Spleen (tissue), 11 donors: ENCODE measurements around the gene TSBP1. TPM values are rescaled to one million over a fixed set of nuclear protein-coding genes. Genes with fewer than 3 reads are reported as not detected.
"Not testable (repeated sequence)": the region's sequence is repeated elsewhere in the genome, so short reads cannot be mapped to it uniquely, and the experiment has no call there.

Source experiments
- DNase-seq: peaks from one replicate; pipeline ENCODE4 v3.0.0-alpha.2; 2020
- H3K27ac ChIP-seq, 8 donors: fragments of 200-600 bp; sonication (generic) in 7 of 8; 1 replicate in 4 of 8; 2 replicates in 4 of 8; pipeline versions ENCODE4 v1.5.0 to v1.8.0; 2016 to 2021; ENCODE audit warnings: inconsistent platforms in 4 of 8, mild to moderate bottlenecking in 4 of 8, moderate library complexity in 1 of 8
- H3K27me3 ChIP-seq, 7 donors: fragments of 200-600 bp; sonication (generic) in 6 of 7; replicated peaks in 1 of 7; 1 replicate in 4 of 7; 2 replicates in 3 of 7; pipeline versions ENCODE4 v1.5.0 to v1.8.0; 2016 to 2021; ENCODE audit warnings: inconsistent platforms in 3 of 7, mild to moderate bottlenecking in 1 of 7
- H3K36me3 ChIP-seq, 6 donors: fragments of 200-600 bp; sonication (generic) in 5 of 6; 1 replicate in 4 of 6; 2 replicates in 2 of 6; pipeline versions ENCODE4 v1.5.0 to v1.8.0; 2016 to 2021; ENCODE audit warnings: inconsistent platforms in 2 of 6
- H3K4me1 ChIP-seq, 6 donors: fragments of 200-600 bp; sonication (generic) in 5 of 6; 1 replicate in 3 of 6; 2 replicates in 3 of 6; pipeline versions ENCODE4 v1.5.0 to v1.8.0; 2016 to 2021; ENCODE audit warnings: inconsistent platforms in 3 of 6
- H3K4me3 ChIP-seq, 8 donors: fragments of 200-600 bp; sonication (generic) in 7 of 8; 1 replicate in 4 of 8; 2 replicates in 4 of 8; pipeline versions ENCODE4 v1.5.0 to v1.8.0; 2016 to 2021; ENCODE audit warnings: inconsistent platforms in 4 of 8, mild to moderate bottlenecking in 4 of 8, moderate library complexity in 2 of 8
- H3K9me3 ChIP-seq, 8 donors: fragments of 200-600 bp; sonication (generic) in 7 of 8; 1 replicate in 4 of 8; 2 replicates in 4 of 8; pipeline versions ENCODE4 v1.5.0 to v1.8.0; 2016 to 2021; ENCODE audit warnings: inconsistent platforms in 4 of 8
- POLR2A ChIP-seq, 3 donors: fragments of 450-650 bp; IDR thresholded peaks; one replicate each; pipeline ENCODE4 v1.5.1; 2017; ENCODE audit warnings: antibody characterized with exemption in 3 of 3, mild to moderate bottlenecking in 1 of 3
- POLR2AphosphoS5 ChIP-seq, 3 donors: sonication (generic); formaldehyde crosslinking; IDR thresholded peaks; one replicate each; pipeline ENCODE4 v1.5.1; 2017; ENCODE audit warnings: antibody characterized with exemption in 3 of 3
- WGBS, 5 donors: extraction: QIAGEN DNeasy Blood & Tissue Kit in 3 of 5; methylation state at CpG; one replicate each; pipeline versions ENCODE4 v1.1.5 to v1.1.7; 2013 to 2018; 5-methylcytosine and 5-hydroxymethylcytosine counted together
- intact Hi-C: fragments of 100-400 bp; cut with DNase I; formaldehyde crosslinking; loops from one replicate; pipeline ENCODE4 v1.15.0; 2023; ENCODE audit warnings: low total_unique reads
- polyA plus RNA-seq, 3 donors: library from polyadenylated mRNA; stranded (reverse); fragments of 200-250 nt; gene quantifications; one replicate each; pipeline ENCODE4 v1.2.1, GENCODE V29; 2013
- total RNA-seq, 7 donors: library from RNA; depleted of rRNA in 3 of 7; stranded (reverse); fragments of >200 nt in 3 of 7; fragmentation: NEBNext Ultra II Directional in 4 of 7; extraction: Animal tissue kit (Norgen Biotek cat#: 25700) in 4 of 7; gene quantifications; one replicate each; pipeline versions ENCODE4 v1.1.0 to v1.2.1, GENCODE V29; 2016 to 2021
- TF ChIP-seq, protein P1 (sequence below), 11 experiments: fragments of 200-600 bp in 7 of 11; fragments of 450-650 bp in 4 of 11; sonication (generic) in 4 of 11; IDR thresholded peaks in 8 of 11; conservative IDR thresholded peaks in 3 of 11; 1 replicate in 7 of 11; 2 replicates in 4 of 11; pipeline versions ENCODE4 v1.4.0 to v1.8.0; 2016 to 2021; ENCODE audit warnings: antibody characterized with exemption in 11 of 11, inconsistent platforms in 4 of 11, mild to moderate bottlenecking in 1 of 11
- donor health status: healthy with polysubstance abuse.
- donor health status: DM: no; HTN: no; CAD: no; lungs with moderate emphysema.
- donor health status: DM: no; HTN: no; CAD: no.
- donor health status: Bipolar disorder and iron deficiency.
- donor health status: healthy.
- donor health status: DM: no; HTN: no; CAD: no.
- donor health status: DM: yes; HTN: yes; CAD: no.

Gene TSBP1
- total and polyA plus RNA-seq, 10 donors: not detected

DNA sequence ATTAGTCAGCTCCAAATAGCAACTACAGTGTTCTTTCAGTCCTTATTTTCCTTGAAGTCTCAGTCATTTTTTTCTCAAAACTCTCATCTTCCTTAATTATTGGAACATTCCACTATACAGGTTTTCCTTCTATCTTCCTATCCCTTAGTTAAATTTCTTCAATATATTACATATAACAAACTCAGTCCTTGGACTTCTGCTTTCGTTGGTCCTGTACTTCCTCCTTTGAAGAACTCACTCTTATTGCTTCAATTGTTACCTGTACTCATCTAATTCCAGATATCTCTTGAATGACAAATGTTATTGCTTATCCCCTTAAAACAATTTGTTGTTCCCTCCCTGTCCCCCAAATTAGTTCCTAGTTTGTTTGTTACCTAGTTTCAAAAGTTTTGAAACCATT is 80.2 kb downstream of the TSBP1 start:
- Histone ChIP-seq H3K4me3 (no peak overlapping the region), H3K4me1 (peaks cover 0 to 12% (median 9%) of the 10 kb centered on the region in 6 donors), H3K27ac (no peak overlapping the region), H3K27me3 (no peaks in the 10 kb centered on the region), H3K9me3 (no peaks in the 10 kb centered on the region), H3K36me3 (no peaks in the 10 kb centered on the region)
- TF ChIP-seq POLR2A (IDR thresholded peaks at IDR 0.05) (no peak), POLR2AphosphoS5 (IDR thresholded peaks at IDR 0.05) (no peak)
- TF ChIP-seq, protein P1, sequence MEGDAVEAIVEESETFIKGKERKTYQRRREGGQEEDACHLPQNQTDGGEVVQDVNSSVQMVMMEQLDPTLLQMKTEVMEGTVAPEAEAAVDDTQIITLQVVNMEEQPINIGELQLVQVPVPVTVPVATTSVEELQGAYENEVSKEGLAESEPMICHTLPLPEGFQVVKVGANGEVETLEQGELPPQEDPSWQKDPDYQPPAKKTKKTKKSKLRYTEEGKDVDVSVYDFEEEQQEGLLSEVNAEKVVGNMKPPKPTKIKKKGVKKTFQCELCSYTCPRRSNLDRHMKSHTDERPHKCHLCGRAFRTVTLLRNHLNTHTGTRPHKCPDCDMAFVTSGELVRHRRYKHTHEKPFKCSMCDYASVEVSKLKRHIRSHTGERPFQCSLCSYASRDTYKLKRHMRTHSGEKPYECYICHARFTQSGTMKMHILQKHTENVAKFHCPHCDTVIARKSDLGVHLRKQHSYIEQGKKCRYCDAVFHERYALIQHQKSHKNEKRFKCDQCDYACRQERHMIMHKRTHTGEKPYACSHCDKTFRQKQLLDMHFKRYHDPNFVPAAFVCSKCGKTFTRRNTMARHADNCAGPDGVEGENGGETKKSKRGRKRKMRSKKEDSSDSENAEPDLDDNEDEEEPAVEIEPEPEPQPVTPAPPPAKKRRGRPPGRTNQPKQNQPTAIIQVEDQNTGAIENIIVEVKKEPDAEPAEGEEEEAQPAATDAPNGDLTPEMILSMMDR (IDR thresholded peaks at IDR 0.05 in 8 of 11, conservative IDR thresholded peaks at IDR 0.05 in 3 of 11): no peak
- intact Hi-C loops: no loop called here
- WGBS, 5 donors: 13 to 85% (median 24%) methylated on average over 1 of the region's 1 CpG
- no peak for DNase-seq

DNA sequence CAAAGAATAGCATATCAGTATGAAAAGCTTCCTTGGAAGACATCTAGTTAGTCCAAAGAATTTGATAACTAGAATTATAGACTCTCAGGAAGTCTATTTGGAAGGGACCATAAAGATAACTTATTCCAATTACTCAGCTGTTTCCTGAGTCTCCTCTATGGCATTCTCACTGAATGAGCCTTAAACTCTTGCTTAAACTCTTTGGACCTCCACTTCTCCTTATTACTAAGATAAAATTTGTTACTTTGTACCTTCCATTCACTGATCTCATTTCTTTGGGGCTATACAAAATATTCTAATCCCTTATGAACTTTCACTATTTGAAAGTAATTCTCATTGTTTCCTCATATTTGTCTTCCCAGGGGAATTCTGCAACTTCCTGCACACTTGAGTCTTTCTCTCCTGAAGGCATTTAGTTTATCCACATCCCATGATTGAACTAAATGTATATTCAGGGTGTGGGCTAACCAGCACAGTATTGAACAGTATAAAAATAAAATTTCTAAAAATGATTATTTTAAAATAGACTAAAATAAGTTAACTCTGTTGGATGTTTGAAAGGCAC is 80.7 kb downstream of the TSBP1 start:
- no peak for DNase-seq
- intact Hi-C loops: no loop called here

DNA sequence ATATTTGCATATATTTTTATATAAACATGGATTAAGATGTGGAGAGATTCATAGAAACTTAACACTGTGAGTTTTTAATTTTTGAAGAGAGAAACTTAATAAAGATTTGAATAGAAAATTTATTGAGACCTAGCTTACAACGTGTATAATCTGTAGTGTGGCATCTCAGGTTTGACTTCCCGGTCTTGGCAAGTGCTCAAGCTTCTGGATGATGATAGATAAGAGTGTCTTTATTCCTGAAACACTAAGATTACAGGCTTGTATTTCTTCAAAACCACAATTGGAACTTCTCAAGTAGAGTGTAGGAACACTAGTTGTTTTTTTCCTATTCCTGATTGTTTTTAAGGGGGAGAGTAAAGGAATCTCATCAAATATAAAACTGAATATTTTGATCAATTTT is 83.3 kb downstream of the TSBP1 start:
- no peak for TF ChIP-seq POLR2AphosphoS5 (IDR thresholded peaks at IDR 0.05)
- no peak for TF ChIP-seq POLR2A (IDR thresholded peaks at IDR 0.05)
- TF ChIP-seq, protein P1 (IDR thresholded peaks at IDR 0.05 in 8 of 11, conservative IDR thresholded peaks at IDR 0.05 in 3 of 11): no peak
- Histone ChIP-seq H3K27ac (no peak overlapping the region), H3K4me1 (peaks cover 0 to 12% (median 9%) of the 10 kb centered on the region in 6 donors), H3K9me3 (no peaks in the 10 kb centered on the region), H3K36me3 (no peaks in the 10 kb centered on the region), H3K27me3 (no peaks in the 10 kb centered on the region), H3K4me3 (no peak overlapping the region)
- DNase-seq: no peak
- WGBS, 5 donors: 13 to 36% (median 31%) methylated on average over 2 of the region's 2 CpGs
- intact Hi-C loops: no loop called here

More for the DNA sequence above, 80.7 kb downstream of the TSBP1 start:
- Histone ChIP-seq H3K27me3 (no peaks in the 10 kb centered on the region), H3K4me1 (peaks cover 0 to 12% (median 9%) of the 10 kb centered on the region in 6 donors), H3K4me3 (no peak overlapping the region), H3K36me3 (no peaks in the 10 kb centered on the region), H3K27ac (no peak overlapping the region), H3K9me3 (no peaks in the 10 kb centered on the region)
- TF ChIP-seq POLR2A (IDR thresholded peaks at IDR 0.05) (no peak), POLR2AphosphoS5 (IDR thresholded peaks at IDR 0.05) (no peak)
- TF ChIP-seq, protein P1 (IDR thresholded peaks at IDR 0.05 in 8 of 11, conservative IDR thresholded peaks at IDR 0.05 in 3 of 11): no peak

DNA sequence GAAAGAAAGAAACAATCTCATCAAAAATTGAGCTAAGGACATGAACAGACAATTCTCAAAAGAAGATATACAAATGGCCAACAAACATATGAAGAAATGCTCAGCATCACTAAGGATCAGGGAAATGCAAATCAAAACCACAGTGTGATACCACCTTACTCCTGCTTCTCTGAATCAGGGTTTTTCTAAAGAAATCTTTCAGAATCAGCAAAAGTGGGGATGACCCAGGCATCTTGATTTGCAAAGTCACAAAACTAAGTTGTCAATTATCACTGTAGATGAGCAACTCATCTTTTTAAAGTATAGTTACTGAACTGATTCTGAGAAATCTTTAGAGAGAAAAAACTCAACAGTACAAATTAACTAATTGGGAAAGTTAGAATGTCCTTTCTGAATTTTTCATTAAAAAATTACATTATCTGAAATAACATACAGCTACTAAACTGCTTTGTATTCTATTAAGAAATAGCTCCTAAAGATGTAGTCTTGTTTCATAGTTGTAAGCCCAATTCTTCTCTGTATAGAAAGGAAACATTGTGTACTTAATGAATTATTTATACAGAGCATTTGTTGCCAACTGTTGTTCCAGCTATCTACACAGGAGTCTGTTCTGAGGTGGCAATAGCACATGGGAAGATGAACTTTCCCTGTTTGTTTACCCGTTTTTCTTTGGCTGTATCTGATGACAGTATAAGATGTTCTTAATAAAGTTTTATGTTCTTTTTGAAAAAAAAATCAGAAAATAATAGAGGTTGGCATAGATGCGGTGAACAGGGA is 97.7 kb downstream of the TSBP1 start:
- H3K27me3 ChIP-seq, intact Hi-C loops, DNase-seq, H3K4me3 ChIP-seq, H3K9me3 ChIP-seq, H3K27ac ChIP-seq, H3K36me3 ChIP-seq: not testable (repeated sequence)
- WGBS, 5 donors: 91 to 98% (median 96%) methylated on average over 2 of the region's 2 CpGs
- peaks cover 0 to 20% (median 8%) of the 10 kb centered on the region in 6 donors for H3K4me1 ChIP-seq
